AG09309 (cell line): ENCODE measurements around the gene RASL10A.

Source experiments
- DNase-seq: peaks from one replicate; pipeline ENCODE4 v3.0.0-alpha.2; 2010; ENCODE audit warnings: low read depth
- H3K4me3 ChIP-seq: 2 replicates; pipeline ENCODE4 v1.5.1; 2011; ENCODE audit warnings: mild to moderate bottlenecking, low read depth, low read length, moderate library complexity; ENCODE audit not compliant: control insufficient read depth
- TF ChIP-seq, protein P1 (sequence below): IDR thresholded peaks from 2 replicates; pipeline ENCODE4 v1.5.1; 2011; ENCODE audit warnings: mild to moderate bottlenecking, low read depth, low read length, inconsistent platforms; ENCODE audit not compliant: insufficient read depth, control insufficient read depth; ENCODE audit errors: missing control alignments

The RASL10A gene

DNA sequence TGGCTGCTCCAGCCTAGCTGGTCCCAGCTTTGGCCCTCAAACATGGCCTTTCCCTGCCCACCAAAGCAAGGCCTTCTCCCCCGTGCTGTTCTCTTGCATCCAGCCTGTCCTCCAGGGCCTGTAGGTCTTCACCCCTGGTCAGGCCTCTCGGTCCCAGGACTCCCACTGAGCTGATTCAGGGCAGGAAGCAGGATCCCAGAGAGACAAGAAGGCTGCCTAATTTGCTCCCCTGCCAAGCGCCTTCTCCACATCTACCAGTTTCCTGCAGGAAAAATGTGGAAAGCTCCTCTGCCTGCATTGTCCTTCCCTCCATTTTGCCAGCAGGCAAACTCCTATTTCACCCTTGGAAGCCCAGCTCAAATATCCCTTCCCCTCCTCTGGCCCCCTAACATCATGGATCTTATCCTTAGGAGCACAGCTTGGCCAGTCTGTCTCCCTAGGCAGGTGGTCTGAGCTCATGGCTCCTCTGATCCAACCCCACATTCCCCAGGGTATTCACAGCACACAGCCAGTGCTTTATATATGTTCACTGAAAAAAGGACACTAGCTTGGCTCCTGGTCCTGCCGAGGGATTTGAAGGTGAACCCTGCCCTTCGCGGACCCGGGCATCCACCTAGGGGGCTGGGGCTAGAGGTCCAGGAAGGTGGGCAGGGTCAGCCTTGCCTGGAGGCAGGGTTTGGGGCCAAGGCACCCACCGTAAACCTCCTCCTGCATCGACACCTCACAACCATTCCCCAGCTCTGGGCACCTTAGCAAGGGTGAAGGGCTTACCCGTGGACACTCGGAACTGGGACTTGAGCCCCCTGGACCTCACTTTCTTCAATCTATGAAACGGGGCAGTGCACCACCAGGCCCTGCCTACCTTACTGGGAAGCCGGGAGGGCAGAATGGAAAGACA lies 48.7 kb downstream of the RASL10A start:
- TF ChIP-seq, protein P1, sequence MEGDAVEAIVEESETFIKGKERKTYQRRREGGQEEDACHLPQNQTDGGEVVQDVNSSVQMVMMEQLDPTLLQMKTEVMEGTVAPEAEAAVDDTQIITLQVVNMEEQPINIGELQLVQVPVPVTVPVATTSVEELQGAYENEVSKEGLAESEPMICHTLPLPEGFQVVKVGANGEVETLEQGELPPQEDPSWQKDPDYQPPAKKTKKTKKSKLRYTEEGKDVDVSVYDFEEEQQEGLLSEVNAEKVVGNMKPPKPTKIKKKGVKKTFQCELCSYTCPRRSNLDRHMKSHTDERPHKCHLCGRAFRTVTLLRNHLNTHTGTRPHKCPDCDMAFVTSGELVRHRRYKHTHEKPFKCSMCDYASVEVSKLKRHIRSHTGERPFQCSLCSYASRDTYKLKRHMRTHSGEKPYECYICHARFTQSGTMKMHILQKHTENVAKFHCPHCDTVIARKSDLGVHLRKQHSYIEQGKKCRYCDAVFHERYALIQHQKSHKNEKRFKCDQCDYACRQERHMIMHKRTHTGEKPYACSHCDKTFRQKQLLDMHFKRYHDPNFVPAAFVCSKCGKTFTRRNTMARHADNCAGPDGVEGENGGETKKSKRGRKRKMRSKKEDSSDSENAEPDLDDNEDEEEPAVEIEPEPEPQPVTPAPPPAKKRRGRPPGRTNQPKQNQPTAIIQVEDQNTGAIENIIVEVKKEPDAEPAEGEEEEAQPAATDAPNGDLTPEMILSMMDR = no peak
- peak overlapping the region; percentile 86 for H3K4me3 ChIP-seq
- no peak for DNase-seq

DNA sequence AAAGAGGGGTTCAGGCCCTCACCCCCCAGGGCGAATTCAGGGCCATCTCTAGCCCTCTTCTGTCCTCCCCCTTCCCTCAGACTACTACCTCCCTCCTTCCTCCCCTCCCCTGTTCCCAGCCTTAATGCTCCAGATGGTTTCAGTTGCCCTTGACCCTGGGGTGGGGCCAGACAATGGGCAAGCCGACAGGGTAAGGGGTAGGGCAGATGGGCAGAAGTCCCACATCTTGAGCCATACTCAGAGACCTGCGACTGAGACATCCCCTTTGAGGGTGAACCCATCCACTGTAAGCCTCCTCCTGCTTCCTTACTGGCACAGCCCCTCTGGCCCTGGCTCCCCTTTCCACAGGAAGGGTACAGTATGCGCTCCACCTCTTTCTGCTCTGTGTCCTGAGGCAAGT lies 49.6 kb downstream of the RASL10A start:
- TF ChIP-seq, protein P1 = no peak
- H3K4me3 ChIP-seq = no peak overlapping the region
- DNase-seq = no peak

DNA sequence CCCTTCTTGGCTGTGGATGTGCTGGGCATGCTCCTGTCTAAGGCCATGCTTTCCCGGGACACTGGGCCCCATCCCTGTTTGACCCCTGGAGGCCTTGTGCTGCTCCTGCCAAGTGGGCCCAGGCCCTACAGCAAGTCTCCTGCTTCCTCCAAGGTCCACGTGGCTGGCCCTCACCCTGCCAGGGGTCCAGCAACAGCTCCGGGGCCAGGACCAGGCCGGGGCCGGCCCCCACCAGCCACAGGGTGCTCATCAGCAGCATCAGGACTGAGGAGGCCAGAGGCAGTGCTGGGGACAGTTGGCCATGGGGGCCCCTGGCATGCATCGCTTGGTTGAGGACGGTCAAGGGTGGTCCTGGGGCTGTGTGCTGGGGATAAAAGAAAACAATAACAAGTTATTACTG lies 50.2 kb downstream of the RASL10A start:
- TF ChIP-seq, protein P1 = no peak
- no peak for DNase-seq
- H3K4me3 ChIP-seq = no peak overlapping the region

DNA sequence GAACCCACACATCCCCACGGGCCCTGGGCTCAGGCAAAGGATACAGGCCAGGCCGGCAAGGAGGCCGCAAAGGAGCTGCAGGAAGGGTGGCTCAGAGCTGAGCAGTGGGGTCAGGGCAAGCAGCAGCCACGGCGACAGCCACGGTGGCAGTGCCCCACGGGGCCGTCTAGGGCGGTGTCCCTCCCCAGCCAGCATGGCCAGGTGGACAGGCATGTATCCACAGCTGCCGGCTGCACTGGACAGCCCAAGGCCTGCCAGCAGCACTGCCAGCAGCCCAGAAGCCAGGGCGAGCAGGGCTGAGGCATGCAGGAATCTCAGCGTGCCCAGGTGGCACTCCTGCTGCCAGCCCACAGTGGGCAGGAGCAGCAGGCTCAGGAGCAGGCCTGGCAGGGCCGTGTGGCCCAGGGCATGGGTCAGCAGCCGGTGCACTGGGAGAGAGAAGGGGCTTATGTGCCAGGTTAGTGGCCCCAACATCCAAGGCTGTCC lies 51.7 kb downstream of the RASL10A start:
- TF ChIP-seq, protein P1 = no peak
- H3K4me3 ChIP-seq = no peak overlapping the region
- DNase-seq = no peak
